Peyer's patch (tissue), 4 donors: ENCODE measurements around the gene GUCY1B1. TPM values are rescaled to one million over a fixed set of nuclear protein-coding genes. Genes with fewer than 3 reads are reported as not detected.

Experiments used
- DNase-seq, 3 donors: peaks; one replicate each; pipeline ENCODE4 v3.0.0-alpha.2; 2017 to 2019
- H3K27ac ChIP-seq, 4 donors: fragments of 200-600 bp; sonication (generic); one replicate each; pipeline ENCODE4 v1.5.1; 2016 to 2019
- H3K27me3 ChIP-seq, 2 donors: fragments of 200-600 bp; sonication (generic); one replicate each; pipeline ENCODE4 v1.5.1; 2019
- H3K36me3 ChIP-seq, 3 donors: fragments of 200-600 bp; sonication (generic); one replicate each; pipeline ENCODE4 v1.5.1; 2016 to 2019
- H3K4me1 ChIP-seq, 4 donors: fragments of 200-600 bp; sonication (generic); one replicate each; pipeline ENCODE4 v1.5.1; 2016 to 2019
- H3K4me3 ChIP-seq, 4 donors: fragments of 200-600 bp; sonication (generic); 1 replicate in 3 of 4; 2 replicates in 1 of 4; pipeline ENCODE4 v1.5.1; 2016 to 2019; ENCODE audit warnings: mild to moderate bottlenecking in 1 of 4
- H3K9me3 ChIP-seq, 4 donors: fragments of 200-600 bp; sonication (generic); one replicate each; pipeline ENCODE4 v1.5.1; 2016 to 2019; ENCODE audit warnings: mild to moderate bottlenecking in 1 of 4
- CTCF ChIP-seq, 6 experiments: fragments of 450-650 bp in 4 of 6; fragments of 200-600 bp in 2 of 6; sonication (generic) in 1 of 6; IDR thresholded peaks; one replicate each; pipeline ENCODE4 v1.5.1; 2017 to 2019; ENCODE audit warnings: antibody characterized with exemption in 6 of 6, mild to moderate bottlenecking in 3 of 6, moderate library complexity in 1 of 6
- POLR2A ChIP-seq, 2 donors: fragments of 450-650 bp; IDR thresholded peaks; one replicate each; pipeline ENCODE4 v1.5.1; 2017; ENCODE audit warnings: antibody characterized with exemption in 2 of 2, mild to moderate bottlenecking in 2 of 2, moderate library complexity in 2 of 2
- total RNA-seq, 4 donors: library from RNA; depleted of rRNA; stranded (reverse); fragments of >200 nt; gene quantifications; one replicate each; pipeline ENCODE4 v1.1.0, GENCODE V29; 2016

Gene GUCY1B1
- total RNA-seq, 4 donors from 2014 or later = 1.6 to 8.0 (median 5.9) TPM

GRCh38 chr4:155822572-155822971 lies 63.8 kb downstream of the GUCY1B1 start:
- H3K36me3 ChIP-seq = no peaks in the 10 kb centered on the region
- no peaks in the 10 kb centered on the region for H3K27me3 ChIP-seq
- DNase-seq = no peak
- TF ChIP-seq CTCF (IDR thresholded peaks at IDR 0.05) = no peak
- TF ChIP-seq POLR2A (IDR thresholded peaks at IDR 0.05) = no peak
- no peaks in the 10 kb centered on the region for H3K4me1 ChIP-seq
- H3K4me3 ChIP-seq = no peak overlapping the region
- no peaks in the 10 kb centered on the region for H3K9me3 ChIP-seq
- H3K27ac ChIP-seq = no peak overlapping the region

GRCh38 chr4:155828628-155829027 lies 69.8 kb downstream of the GUCY1B1 start:
- H3K27me3 ChIP-seq = no peaks in the 10 kb centered on the region
- H3K36me3 ChIP-seq = no peaks in the 10 kb centered on the region
- H3K9me3 ChIP-seq = no peaks in the 10 kb centered on the region
- no peak for TF ChIP-seq POLR2A (IDR thresholded peaks at IDR 0.05)
- TF ChIP-seq CTCF (IDR thresholded peaks at IDR 0.05) = no peak
- no peak for DNase-seq
- H3K27ac ChIP-seq = no peak overlapping the region
- no peak overlapping the region for H3K4me3 ChIP-seq
- H3K4me1 ChIP-seq = no peaks in the 10 kb centered on the region

GRCh38 chr4:155832664-155833063 lies 73.8 kb downstream of the GUCY1B1 start:
- Histone ChIP-seq H3K27me3 (no peaks in the 10 kb centered on the region), H3K27ac (no peak overlapping the region), H3K4me3 (no peak overlapping the region), H3K9me3 (no peaks in the 10 kb centered on the region), H3K36me3 (no peaks in the 10 kb centered on the region), H3K4me1 (no peaks in the 10 kb centered on the region)
- no peak for DNase-seq
- no peak for TF ChIP-seq POLR2A (IDR thresholded peaks at IDR 0.05)
- TF ChIP-seq CTCF (IDR thresholded peaks at IDR 0.05) = no peak

GRCh38 chr4:155837203-155837796 lies 78.5 kb downstream of the GUCY1B1 start:
- no peak for DNase-seq
- Histone ChIP-seq H3K4me1 (no peaks in the 10 kb centered on the region), H3K4me3 (no peak overlapping the region), H3K9me3 (no peaks in the 10 kb centered on the region), H3K36me3 (no peaks in the 10 kb centered on the region), H3K27ac (no peak overlapping the region), H3K27me3 (no peaks in the 10 kb centered on the region)
- TF ChIP-seq CTCF (IDR thresholded peaks at IDR 0.05) (no peak), POLR2A (IDR thresholded peaks at IDR 0.05) (no peak)

- no peaks in the 10 kb centered on the region for H3K36me3 ChIP-seq
- H3K27ac ChIP-seq = no peak overlapping the region
- DNase-seq = no peak
- H3K27me3 ChIP-seq = no peaks in the 10 kb centered on the region
- no peaks in the 10 kb centered on the region for H3K4me1 ChIP-seq
- no peak overlapping the region for H3K4me3 ChIP-seq
- no peaks in the 10 kb centered on the region for H3K9me3 ChIP-seq
- TF ChIP-seq CTCF (IDR thresholded peaks at IDR 0.05) (no peak), POLR2A (IDR thresholded peaks at IDR 0.05) (no peak)
These were observed 83.3 kb downstream of the GUCY1B1 start for GRCh38 chr4:155842080-155842479.

- DNase-seq = no peak
- H3K27ac ChIP-seq = no peak overlapping the region
These were observed 88.1 kb downstream of the GUCY1B1 start for GRCh38 chr4:155846929-155847328.

More at GRCh38 chr4:155846929-155847328, 88.1 kb downstream of the GUCY1B1 start:
- TF ChIP-seq POLR2A (IDR thresholded peaks at IDR 0.05) = no peak
- Histone ChIP-seq H3K36me3 (no peaks in the 10 kb centered on the region), H3K4me3 (no peak overlapping the region), H3K27me3 (no peaks in the 10 kb centered on the region), H3K4me1 (no peaks in the 10 kb centered on the region), H3K9me3 (no peaks in the 10 kb centered on the region)
